ENCODE results near the gene ZMAT2. TPM values are rescaled to one million over a fixed set of nuclear protein-coding genes. Genes with fewer than 3 reads are reported as not detected.
"Not testable (repeated sequence)": the region's sequence is repeated elsewhere in the genome, so short reads cannot be mapped to it uniquely, and the experiment has no call there.

Gene ZMAT2, protein sequence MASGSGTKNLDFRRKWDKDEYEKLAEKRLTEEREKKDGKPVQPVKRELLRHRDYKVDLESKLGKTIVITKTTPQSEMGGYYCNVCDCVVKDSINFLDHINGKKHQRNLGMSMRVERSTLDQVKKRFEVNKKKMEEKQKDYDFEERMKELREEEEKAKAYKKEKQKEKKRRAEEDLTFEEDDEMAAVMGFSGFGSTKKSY
- 10 to 100 TPM; 18.2 to 36.3 (median 28.0) TPM for total RNA-seq

DNA sequence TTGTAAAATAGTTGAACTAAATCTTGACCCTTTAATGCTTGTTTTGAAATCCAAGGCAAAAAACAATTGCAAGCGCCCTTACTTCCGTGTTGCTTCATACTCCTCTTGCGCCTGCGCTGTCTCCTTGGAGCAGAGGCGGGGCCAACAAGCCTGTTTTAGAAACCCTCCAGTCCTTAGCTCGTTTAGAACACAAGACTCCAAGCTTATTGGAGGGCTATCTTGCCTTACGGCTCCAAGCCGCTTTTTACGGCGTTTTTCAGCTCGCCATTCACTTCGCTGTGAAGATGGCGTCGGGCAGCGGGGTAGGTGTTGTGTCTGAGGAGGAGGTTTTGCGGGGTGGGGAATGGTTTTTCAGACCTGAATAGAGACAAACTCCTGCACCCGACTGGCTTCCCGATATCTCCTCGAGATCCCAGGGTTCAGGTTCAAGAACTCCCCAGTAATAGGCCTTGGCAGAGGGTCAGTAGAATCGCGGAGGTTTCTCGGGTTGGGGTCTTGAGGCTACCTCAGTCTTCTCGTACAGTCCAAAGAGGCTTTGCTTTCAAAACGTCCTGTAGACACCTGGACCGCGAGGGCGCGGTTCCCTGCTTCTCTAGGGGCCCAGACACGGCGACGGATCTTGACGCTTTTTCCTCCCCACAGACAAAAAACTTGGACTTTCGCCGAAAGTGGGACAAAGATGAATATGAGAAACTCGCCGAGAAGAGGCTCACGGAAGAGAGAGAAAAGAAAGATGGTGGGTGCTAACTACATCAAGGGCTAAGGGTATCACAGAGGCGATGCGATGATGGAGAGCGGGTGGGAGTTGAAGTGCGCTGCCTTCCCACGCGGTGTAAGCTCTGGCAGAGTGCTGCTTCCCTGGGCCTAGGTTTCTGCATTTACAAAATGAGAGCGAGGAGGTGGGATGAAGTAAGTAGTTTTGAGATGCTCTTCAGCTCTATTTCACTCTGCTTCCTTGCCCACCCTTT, at the start of gene ZMAT2:
Gene ZMAT2 (plus strand): TSS at position 271 of the 968 bp plus-strand sequence. CDS start 14 bp downstream, at position 285.
- Histone ChIP-seq H3K27me3 (no peaks in the 10 kb centered on the region), H3K9me3 (no peaks in the 10 kb centered on the region), H3K4me3 (peak within 1 kb of the TSS; percentile 95), H3K36me3 (peaks cover 78% of the 10 kb centered on the region), H3K27ac (peak within 1 kb of the TSS; percentile 83), H3K4me1 (peaks cover 17% of the 10 kb centered on the region)
- 2% methylated on average over 42 of the region's 44 CpGs for WGBS
- peak; percentile 95 to 97 for DNase-seq (ENCODE audit: low spot score in 2 of 2)
- TF ChIP-seq POLR2AphosphoS5 (IDR thresholded peaks at IDR 0.05) (peak; percentile 36 to 82 (median 73)), EP300 (IDR thresholded peaks at IDR 0.05) (no peak), POLR2A (IDR thresholded peaks at IDR 0.05) (peak in 1 of 2 donors; percentile 82)
- TF ChIP-seq, protein P1, sequence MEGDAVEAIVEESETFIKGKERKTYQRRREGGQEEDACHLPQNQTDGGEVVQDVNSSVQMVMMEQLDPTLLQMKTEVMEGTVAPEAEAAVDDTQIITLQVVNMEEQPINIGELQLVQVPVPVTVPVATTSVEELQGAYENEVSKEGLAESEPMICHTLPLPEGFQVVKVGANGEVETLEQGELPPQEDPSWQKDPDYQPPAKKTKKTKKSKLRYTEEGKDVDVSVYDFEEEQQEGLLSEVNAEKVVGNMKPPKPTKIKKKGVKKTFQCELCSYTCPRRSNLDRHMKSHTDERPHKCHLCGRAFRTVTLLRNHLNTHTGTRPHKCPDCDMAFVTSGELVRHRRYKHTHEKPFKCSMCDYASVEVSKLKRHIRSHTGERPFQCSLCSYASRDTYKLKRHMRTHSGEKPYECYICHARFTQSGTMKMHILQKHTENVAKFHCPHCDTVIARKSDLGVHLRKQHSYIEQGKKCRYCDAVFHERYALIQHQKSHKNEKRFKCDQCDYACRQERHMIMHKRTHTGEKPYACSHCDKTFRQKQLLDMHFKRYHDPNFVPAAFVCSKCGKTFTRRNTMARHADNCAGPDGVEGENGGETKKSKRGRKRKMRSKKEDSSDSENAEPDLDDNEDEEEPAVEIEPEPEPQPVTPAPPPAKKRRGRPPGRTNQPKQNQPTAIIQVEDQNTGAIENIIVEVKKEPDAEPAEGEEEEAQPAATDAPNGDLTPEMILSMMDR (IDR thresholded peaks at IDR 0.05): no peak

DNA sequence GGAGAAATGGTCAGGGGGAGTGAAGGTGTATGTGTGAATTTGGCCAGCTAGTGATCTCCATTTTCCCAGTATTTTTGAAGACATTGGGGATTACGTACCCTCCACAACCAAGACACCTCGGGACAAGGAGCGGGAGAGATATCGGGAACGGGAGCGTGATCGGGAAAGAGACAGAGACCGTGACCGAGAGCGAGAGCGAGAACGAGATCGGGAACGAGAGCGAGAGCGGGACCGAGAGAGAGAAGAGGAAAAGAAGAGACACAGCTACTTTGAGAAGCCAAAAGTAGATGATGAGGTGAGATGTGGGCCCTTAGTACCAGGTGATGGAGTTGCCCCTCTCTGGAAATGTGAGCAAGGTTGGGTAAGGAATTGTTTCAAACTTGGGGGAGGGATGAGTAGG, 41.4 kb upstream of the ZMAT2 start:
- peaks cover 4% of the 10 kb centered on the region for H3K4me1 ChIP-seq
- no peaks in the 10 kb centered on the region for H3K27me3 ChIP-seq
- H3K36me3 ChIP-seq: peaks cover 93% of the 10 kb centered on the region
- TF ChIP-seq POLR2AphosphoS5 (IDR thresholded peaks at IDR 0.05): no peak
- no peak for TF ChIP-seq POLR2A (IDR thresholded peaks at IDR 0.05)
- TF ChIP-seq, protein P1 (IDR thresholded peaks at IDR 0.05): no peak
- TF ChIP-seq EP300 (IDR thresholded peaks at IDR 0.05): no peak
- H3K9me3 ChIP-seq: no peaks in the 10 kb centered on the region
- no peak overlapping the region for H3K27ac ChIP-seq
- WGBS: 96% methylated on average over 17 of the region's 17 CpGs
- DNase-seq (ENCODE audit: low spot score in 2 of 2): no peak
- H3K4me3 ChIP-seq: no peak overlapping the region

DNA sequence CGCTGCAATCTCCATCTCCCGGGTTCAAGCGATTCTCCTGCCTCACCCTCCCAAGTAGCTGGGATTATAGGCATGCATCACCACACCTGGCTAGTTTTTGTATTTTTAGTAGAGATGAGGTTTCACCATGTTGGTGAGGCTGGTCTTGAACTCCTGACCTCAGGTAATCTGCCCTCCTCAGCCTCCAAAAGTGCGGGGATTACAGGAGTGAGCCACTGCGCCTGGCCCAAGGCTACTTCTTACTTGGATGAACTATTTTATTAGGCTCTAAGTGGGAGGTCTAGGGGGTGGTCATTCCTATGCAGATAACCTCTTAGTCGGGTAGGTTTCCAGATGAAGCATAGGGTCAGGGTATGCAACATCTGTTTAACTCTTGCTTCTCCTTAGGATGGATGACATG, 39.9 kb upstream of the ZMAT2 start:
- H3K27me3 ChIP-seq; H3K27ac ChIP-seq; DNase-seq (ENCODE audit: low spot score in 2 of 2); H3K4me3 ChIP-seq; H3K9me3 ChIP-seq: not testable (repeated sequence)
- H3K36me3 ChIP-seq: peaks cover 78% of the 10 kb centered on the region
- peaks cover 10% of the 10 kb centered on the region for H3K4me1 ChIP-seq
- 89% methylated on average over 6 of the region's 6 CpGs for WGBS

DNA sequence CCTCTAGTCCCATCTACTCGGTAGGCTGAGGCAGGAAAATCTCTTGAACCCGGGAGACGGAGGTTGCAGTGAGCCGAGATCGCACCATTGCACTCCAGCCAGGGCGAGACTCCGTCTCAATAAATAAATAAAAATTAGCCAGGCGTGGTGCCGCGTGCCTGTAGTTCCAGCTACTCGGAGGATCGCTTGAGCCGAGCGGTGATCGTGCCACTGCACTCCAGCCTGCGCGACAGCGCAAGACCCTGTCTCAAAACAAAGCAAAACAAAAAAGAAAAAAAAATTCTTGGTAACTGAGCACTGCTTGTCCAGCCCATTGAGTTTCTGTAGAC, 36.3 kb upstream of the ZMAT2 start:
- peaks cover 63% of the 10 kb centered on the region for H3K36me3 ChIP-seq
- 18% methylated on average over 18 of the region's 18 CpGs for WGBS
- DNase-seq (ENCODE audit: low spot score in 2 of 2): no peak

DNA sequence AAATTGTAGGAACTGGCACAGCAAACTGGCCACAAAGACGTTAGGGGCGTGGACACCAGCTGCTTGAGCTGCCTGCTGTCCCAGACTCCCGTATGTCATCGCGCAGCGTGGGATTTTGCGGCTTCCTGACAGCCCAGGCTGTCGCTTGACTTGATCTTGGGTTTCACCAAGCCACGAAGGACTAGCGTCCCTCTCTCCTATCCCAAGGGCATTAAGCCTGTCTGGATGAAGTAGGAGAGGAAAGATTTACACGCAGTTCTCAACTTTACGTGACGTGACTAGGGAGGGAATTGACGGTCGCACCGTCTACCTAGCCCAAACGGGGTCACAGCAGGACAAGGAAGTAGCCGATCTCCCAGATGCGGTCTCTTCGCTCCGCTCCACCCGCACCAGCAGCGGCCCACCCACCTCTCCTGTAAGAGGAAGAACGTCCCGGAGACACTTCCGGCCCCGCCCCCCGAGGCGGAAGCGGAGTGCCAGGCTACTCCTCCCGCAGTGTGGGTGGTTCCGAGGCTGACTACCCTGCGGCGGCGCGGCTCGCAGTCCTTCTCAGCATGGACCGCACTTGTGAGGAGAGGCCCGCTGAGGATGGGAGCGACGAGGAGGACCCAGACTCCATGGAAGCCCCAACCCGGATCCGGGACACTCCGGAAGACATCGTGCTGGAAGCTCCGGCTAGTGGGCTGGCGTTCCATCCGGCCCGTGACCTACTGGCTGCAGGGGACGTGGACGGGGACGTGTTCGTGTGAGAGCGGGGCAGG, 35.7 kb upstream of the ZMAT2 start, which contains the start of gene WDR55:
Gene WDR55 (plus strand): TSS at position 546 of the 761 bp plus-strand sequence. CDS start 9 bp downstream, at position 555.
- peak; percentile 98 to 99 for DNase-seq (ENCODE audit: low spot score in 2 of 2)
- Histone ChIP-seq H3K27me3 (no peaks in the 10 kb centered on the region), H3K4me3 (peak within 1 kb of the TSS; percentile 91), H3K9me3 (no peaks in the 10 kb centered on the region), H3K4me1 (peaks cover 28% of the 10 kb centered on the region), H3K27ac (peak within 1 kb of the TSS; percentile 94), H3K36me3 (peaks cover 63% of the 10 kb centered on the region)
- WGBS: 0% methylated on average over 24 of the region's 54 CpGs
- TF ChIP-seq POLR2A (IDR thresholded peaks at IDR 0.05) (peak in 1 of 2 donors; percentile 50), POLR2AphosphoS5 (IDR thresholded peaks at IDR 0.05) (peak; percentile 7 to 74 (median 61))
- TF ChIP-seq, protein P1 (IDR thresholded peaks at IDR 0.05): no peak

More for the DNA sequence above, 36.3 kb upstream of the ZMAT2 start:
- Histone ChIP-seq H3K4me3 (peak overlapping the region; percentile 91), H3K9me3 (no peaks in the 10 kb centered on the region), H3K27me3 (no peaks in the 10 kb centered on the region), H3K4me1 (peaks cover 28% of the 10 kb centered on the region), H3K27ac (peak overlapping the region; percentile 94)
- TF ChIP-seq POLR2AphosphoS5 (IDR thresholded peaks at IDR 0.05) (no peak), POLR2A (IDR thresholded peaks at IDR 0.05) (no peak), EP300 (IDR thresholded peaks at IDR 0.05) (no peak)
- TF ChIP-seq, protein P1 (IDR thresholded peaks at IDR 0.05): no peak

DNA sequence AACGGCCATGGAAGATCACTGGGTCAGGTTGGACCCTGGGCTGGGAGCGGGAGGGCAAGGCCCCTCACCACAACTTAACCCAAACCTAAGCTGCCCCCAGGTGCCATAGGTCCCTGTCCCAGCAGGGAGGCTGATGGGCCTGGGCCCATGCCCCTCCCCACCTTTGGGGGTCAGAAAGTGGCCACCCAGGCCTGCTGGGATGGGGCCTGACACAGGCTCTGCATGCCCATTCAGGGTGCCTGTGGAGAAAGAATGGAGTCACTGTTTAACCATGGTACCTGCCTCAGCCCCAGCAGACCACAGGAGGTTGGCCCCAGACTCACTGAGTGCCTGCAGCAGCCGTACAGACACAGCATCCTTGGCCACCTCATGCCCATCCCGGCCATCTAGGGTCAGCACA, 29.2 kb upstream of the ZMAT2 start:
- peaks cover 85% of the 10 kb centered on the region for H3K36me3 ChIP-seq
- not testable (repeated sequence) for DNase-seq (ENCODE audit: low spot score in 2 of 2); H3K9me3 ChIP-seq; H3K27ac ChIP-seq; H3K4me3 ChIP-seq; H3K27me3 ChIP-seq
- 85% methylated on average over 3 of the region's 4 CpGs for WGBS
- peaks cover 19% of the 10 kb centered on the region for H3K4me1 ChIP-seq
